Smooth muscle cell (in vitro differentiated cells): ENCODE data around the gene HFE. TPM values are rescaled to one million over a fixed set of nuclear protein-coding genes. Genes with fewer than 3 reads are reported as not detected.
"Not testable (repeated sequence)": the region's sequence is repeated elsewhere in the genome, so short reads cannot be mapped to it uniquely, and the experiment has no call there.

Experiments used
- DNase-seq: peaks from one replicate; lab custom pipeline; 2025; ENCODE audit not compliant: unreplicated experiment; lab: John Stamatoyannopoulos, UW
- H2AFZ ChIP-seq: fragments of 200-600 bp; sonication (generic); 2 replicates; pipeline ENCODE4 v1.6.0; 2016; ENCODE audit warnings: antibody characterized with exemption, low read depth, mild to moderate bottlenecking
- H3F3A ChIP-seq: fragments of 200-600 bp; sonication (generic); 2 replicates; pipeline ENCODE4 v1.6.0; 2017; ENCODE audit warnings: antibody characterized with exemption, low read depth
- H3K27ac ChIP-seq: fragments of 200-600 bp; sonication (generic); 2 replicates; pipeline ENCODE4 v1.5.1; 2016; ENCODE audit warnings: low read depth, mild to moderate bottlenecking
- H3K27me3 ChIP-seq: fragments of 200-600 bp; sonication (generic); 2 replicates; pipeline ENCODE4 v1.6.1; 2016; ENCODE audit warnings: low read depth, mild to moderate bottlenecking
- H3K36me3 ChIP-seq: fragments of 200-600 bp; sonication (generic); 2 replicates; pipeline ENCODE4 v1.5.1; 2016; ENCODE audit warnings: low read depth
- H3K4me1 ChIP-seq: fragments of 200-600 bp; sonication (generic); 2 replicates; pipeline ENCODE4 v1.5.1; 2016; ENCODE audit warnings: low read depth
- H3K4me2 ChIP-seq: fragments of 200-600 bp; sonication (generic); 2 replicates; pipeline ENCODE4 v1.6.0; 2016; ENCODE audit warnings: mild to moderate bottlenecking
- H3K4me3 ChIP-seq: fragments of 200-600 bp; sonication (generic); 2 replicates; pipeline ENCODE4 v1.5.1; 2016; ENCODE audit warnings: mild to moderate bottlenecking
- H3K79me2 ChIP-seq: fragments of 200-600 bp; sonication (generic); 2 replicates; pipeline ENCODE4 v1.6.0; 2016; ENCODE audit warnings: low read depth, mild to moderate bottlenecking
- H3K9ac ChIP-seq: fragments of 200-600 bp; sonication (generic); 2 replicates; pipeline ENCODE4 v1.6.0; 2016; ENCODE audit warnings: low read depth
- H3K9me3 ChIP-seq: fragments of 200-600 bp; sonication (generic); replicated peaks from 2 replicates; pipeline ENCODE4 v1.5.1; 2016; ENCODE audit warnings: low read depth
- H4K20me1 ChIP-seq: fragments of 200-600 bp; sonication (generic); 2 replicates; pipeline ENCODE4 v1.6.0; 2016; ENCODE audit warnings: low read depth
- CTCF ChIP-seq: fragments of 200-600 bp; sonication (generic); IDR thresholded peaks from 2 replicates; pipeline ENCODE4 v1.5.1; 2017; ENCODE audit warnings: borderline replicate concordance, mild to moderate bottlenecking, antibody characterized with exemption; ENCODE audit not compliant: insufficient read depth, poor library complexity, severe bottlenecking
- WGBS: methylation state at CpG from one replicate; pipeline ENCODE4 v1.1.7; 2016; ENCODE audit warnings: low lambda C conversion rate; 5-methylcytosine and 5-hydroxymethylcytosine counted together
- polyA plus RNA-seq: library from polyadenylated mRNA; unstranded; fragments of >200 nt; fragmentation: Nextera tagmentation; extraction: Ambion mirVana; gene quantifications from 2 replicates; pipeline ENCODE4 v1.2.1, GENCODE V29; 2016
- total RNA-seq: library from RNA; depleted of rRNA; stranded (reverse); fragments of >200 nt; gene quantifications from 2 replicates; pipeline ENCODE4 v1.2.3, GENCODE V29; 2014

The HFE gene
- total and polyA plus RNA-seq, 2 experiments from 2014 or later, result 2.1 to 4.9 TPM

- Histone ChIP-seq H3K36me3 (no peaks in the 10 kb centered on the region), H3F3A (no peaks in the 10 kb centered on the region), H4K20me1 (no peaks in the 10 kb centered on the region), H3K9ac (no peak overlapping the region), H3K79me2 (no peaks in the 10 kb centered on the region), H3K4me1 (peaks cover 10% of the 10 kb centered on the region), H2AFZ (peak overlapping the region; percentile 72), H3K27me3 (no peaks in the 10 kb centered on the region), H3K9me3 (no peaks in the 10 kb centered on the region), H3K27ac (peak overlapping the region; percentile 16), H3K4me2 (peak overlapping the region; percentile 48), H3K4me3 (no peak overlapping the region)
- no peak for TF ChIP-seq CTCF
- DNase-seq, result no peak
- 38% methylated on average over 2 of the region's 2 CpGs for WGBS
Measured at GRCh38 chr6:26048590-26048989, 38.6 kb upstream of the HFE start.

- no peaks in the 10 kb centered on the region for H3K27me3 ChIP-seq
- TF ChIP-seq CTCF, result no peak
- WGBS, result 86% methylated on average over 4 of the region's 4 CpGs
Measured at GRCh38 chr6:26051665-26052310, 35.4 kb upstream of the HFE start.

GRCh38 chr6:26052762-26053250 lies 34.4 kb upstream of the HFE start:
- not testable (repeated sequence) for H3K27ac ChIP-seq, H3K27me3 ChIP-seq, H3K4me3 ChIP-seq, H3K4me2 ChIP-seq, H3F3A ChIP-seq, H3K9ac ChIP-seq, H3K9me3 ChIP-seq, H2AFZ ChIP-seq, H4K20me1 ChIP-seq, H3K79me2 ChIP-seq, H3K36me3 ChIP-seq, DNase-seq
- H3K4me1 ChIP-seq, result peaks cover 30% of the 10 kb centered on the region
- WGBS, result 97% methylated on average over 18 of the region's 18 CpGs

More at GRCh38 chr6:26051665-26052310, 35.4 kb upstream of the HFE start:
- Histone ChIP-seq H3K36me3 (no peaks in the 10 kb centered on the region), H3K9ac (no peak overlapping the region), H4K20me1 (no peaks in the 10 kb centered on the region), H3K9me3 (no peaks in the 10 kb centered on the region), H3K79me2 (no peaks in the 10 kb centered on the region), H3K4me1 (peaks cover 20% of the 10 kb centered on the region), H3F3A (peaks cover 9% of the 10 kb centered on the region), H2AFZ (no peak overlapping the region), H3K4me3 (no peak overlapping the region), H3K4me2 (no peak overlapping the region), H3K27ac (no peak overlapping the region)
- no peak for DNase-seq

GRCh38 chr6:26053992-26054780 lies 33.0 kb upstream of the HFE start:
- Histone ChIP-seq H3K36me3 (no peaks in the 10 kb centered on the region), H3K4me2 (peak overlapping the region; percentile 91), H3K27me3 (no peaks in the 10 kb centered on the region), H3K4me1 (peaks cover 22% of the 10 kb centered on the region), H4K20me1 (no peaks in the 10 kb centered on the region), H3K79me2 (no peaks in the 10 kb centered on the region), H3K27ac (peak overlapping the region; percentile 94), H3K4me3 (peak overlapping the region; percentile 70), H3F3A (peaks cover 9% of the 10 kb centered on the region), H2AFZ (peak overlapping the region; percentile 79), H3K9ac (peak overlapping the region; percentile 84), H3K9me3 (no peaks in the 10 kb centered on the region)
- no peak for DNase-seq
- TF ChIP-seq CTCF, result no peak
- 35% methylated on average over 8 of the region's 8 CpGs for WGBS
